Measurements from ENCODE around the gene DCBLD1. TPM values are rescaled to one million over a fixed set of nuclear protein-coding genes. Genes with fewer than 3 reads are reported as not detected.

Gene DCBLD1
- total and polyA plus RNA-seq, 2 of the 4 experiments (the other 2 are of a cell fraction), result 21.1 to 27.8 TPM

DNA sequence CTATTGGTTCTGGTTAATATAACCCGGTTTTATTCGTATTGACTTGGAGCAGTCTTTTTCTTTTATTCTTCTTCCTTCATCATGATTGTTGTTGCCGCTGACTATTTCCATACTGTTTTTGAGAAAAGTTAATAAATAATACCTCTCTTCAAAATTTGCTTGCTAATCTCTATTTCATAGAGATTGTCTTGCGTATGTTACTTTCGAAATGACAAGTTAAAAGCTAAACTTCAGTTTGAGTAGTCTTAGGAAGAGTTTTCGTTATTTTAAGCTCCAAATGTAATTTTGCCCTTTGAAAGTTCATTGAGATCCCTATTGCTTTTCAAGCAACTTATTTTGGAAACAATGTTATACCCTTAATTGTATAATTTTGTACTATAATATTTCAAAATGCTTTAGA is 36.4 kb downstream of the DCBLD1 start:
- Histone ChIP-seq H4K91ac (ENCODE audit: insufficient read depth, low read depth, low read length) (no peak overlapping the region), H3K9me1 (ENCODE audit: insufficient read depth, low read length) (peaks cover 14% of the 10 kb centered on the region), H3K18ac (ENCODE audit: low read depth, low read length) (no peak overlapping the region), H3K4me3 (ENCODE audit: insufficient read depth, low read depth, low read length) (no peak overlapping the region), H2AK5ac (ENCODE audit: low read depth, low read length) (no peak overlapping the region), H3K56ac (ENCODE audit: extremely low read depth, insufficient read depth, low read length) (no peak overlapping the region), H3K23ac (ENCODE audit: low read depth, low read length) (no peak overlapping the region), H3K14ac (replicated peaks; ENCODE audit: low read depth, low read length) (no peak overlapping the region), H4K8ac (ENCODE audit: low read depth in 2 of 2, low read length in 2 of 2) (no peak overlapping the region), H2AFZ (replicated peaks; ENCODE audit: low read length, poor library complexity) (no peak overlapping the region), H3K36me3 (ENCODE audit: control insufficient read depth, insufficient read depth, low read length) (peaks cover 6% of the 10 kb centered on the region), H2BK5ac (ENCODE audit: low read depth, low read length, poor library complexity, severe bottlenecking) (no peak overlapping the region), H3K9me3 (ENCODE audit: control insufficient read depth, insufficient read depth, low read length) (no peaks in the 10 kb centered on the region), H2BK15ac (ENCODE audit: low read depth, low read length) (no peak overlapping the region), H3K4ac (ENCODE audit: low read depth, low read length) (no peak overlapping the region), H4K20me1 (ENCODE audit: insufficient read depth, low read length) (no peaks in the 10 kb centered on the region), H3K4me1 (ENCODE audit: control insufficient read depth, insufficient read depth, low read length) (peaks cover 6% of the 10 kb centered on the region; the same call in 1 of the 2 replicates), H4K5ac (ENCODE audit: low read depth, low read length) (no peak overlapping the region), H2AK9ac (replicated peaks; ENCODE audit: low read depth, low read length, poor library complexity) (no peak overlapping the region), H2BK120ac (ENCODE audit: low read depth, low read length) (no peak overlapping the region), H3K27ac (ENCODE audit: insufficient read depth, low read length) (no peak overlapping the region), H3K9ac (ENCODE audit: low read depth, low read length) (no peak overlapping the region), H3K4me2 (ENCODE audit: low read depth, low read length) (no peak overlapping the region), H3K27me3 (ENCODE audit: control insufficient read depth, insufficient read depth, low read length) (no peaks in the 10 kb centered on the region), H2BK20ac (ENCODE audit: low read depth, low read length) (no peak overlapping the region), H3K79me1 (ENCODE audit: low read depth in 1 of 2, low read length in 2 of 2) (peaks cover 18 to 39% of the 10 kb centered on the region in 2 experiments)
- TF ChIP-seq RCOR1 (IDR thresholded peaks at IDR 0.05; ENCODE audit: insufficient replicate concordance, low read length) (no peak), RAD21 (IDR thresholded peaks at IDR 0.05; ENCODE audit: low read length) (no peak), NFE2L2 (IDR thresholded peaks at IDR 0.05; ENCODE audit: low read depth, low read length) (no peak), SMC3 (IDR thresholded peaks at IDR 0.05; ENCODE audit: low read depth, low read length) (no peak), FOS (IDR thresholded peaks at IDR 0.05; ENCODE audit: low read depth, low read length) (no peak), POLR2A (IDR thresholded peaks at IDR 0.05; ENCODE audit: low read depth, low read length) (no peak), MXI1 (IDR thresholded peaks at IDR 0.05; ENCODE audit: borderline replicate concordance, low read depth, low read length) (no peak), BHLHE40 (IDR thresholded peaks at IDR 0.05; ENCODE audit: low read depth, low read length) (no peak), CEBPB (IDR thresholded peaks at IDR 0.05; ENCODE audit: low read depth, low read length) (no peak), RFX5 (IDR thresholded peaks at IDR 0.05; ENCODE audit: low read depth, low read length) (no peak), MAZ (IDR thresholded peaks at IDR 0.05; ENCODE audit: borderline replicate concordance, low read depth, low read length) (no peak), MAFK (IDR thresholded peaks at IDR 0.05; ENCODE audit: low read depth, low read length) (no peak), CHD1 (IDR thresholded peaks at IDR 0.05; ENCODE audit: low read depth, low read length) (no peak)
- TF ChIP-seq, protein P1, sequence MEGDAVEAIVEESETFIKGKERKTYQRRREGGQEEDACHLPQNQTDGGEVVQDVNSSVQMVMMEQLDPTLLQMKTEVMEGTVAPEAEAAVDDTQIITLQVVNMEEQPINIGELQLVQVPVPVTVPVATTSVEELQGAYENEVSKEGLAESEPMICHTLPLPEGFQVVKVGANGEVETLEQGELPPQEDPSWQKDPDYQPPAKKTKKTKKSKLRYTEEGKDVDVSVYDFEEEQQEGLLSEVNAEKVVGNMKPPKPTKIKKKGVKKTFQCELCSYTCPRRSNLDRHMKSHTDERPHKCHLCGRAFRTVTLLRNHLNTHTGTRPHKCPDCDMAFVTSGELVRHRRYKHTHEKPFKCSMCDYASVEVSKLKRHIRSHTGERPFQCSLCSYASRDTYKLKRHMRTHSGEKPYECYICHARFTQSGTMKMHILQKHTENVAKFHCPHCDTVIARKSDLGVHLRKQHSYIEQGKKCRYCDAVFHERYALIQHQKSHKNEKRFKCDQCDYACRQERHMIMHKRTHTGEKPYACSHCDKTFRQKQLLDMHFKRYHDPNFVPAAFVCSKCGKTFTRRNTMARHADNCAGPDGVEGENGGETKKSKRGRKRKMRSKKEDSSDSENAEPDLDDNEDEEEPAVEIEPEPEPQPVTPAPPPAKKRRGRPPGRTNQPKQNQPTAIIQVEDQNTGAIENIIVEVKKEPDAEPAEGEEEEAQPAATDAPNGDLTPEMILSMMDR (conservative IDR thresholded peaks at IDR 0.05; ENCODE audit: low read depth, low read length), result no peak
- TF ChIP-seq, protein P2, sequence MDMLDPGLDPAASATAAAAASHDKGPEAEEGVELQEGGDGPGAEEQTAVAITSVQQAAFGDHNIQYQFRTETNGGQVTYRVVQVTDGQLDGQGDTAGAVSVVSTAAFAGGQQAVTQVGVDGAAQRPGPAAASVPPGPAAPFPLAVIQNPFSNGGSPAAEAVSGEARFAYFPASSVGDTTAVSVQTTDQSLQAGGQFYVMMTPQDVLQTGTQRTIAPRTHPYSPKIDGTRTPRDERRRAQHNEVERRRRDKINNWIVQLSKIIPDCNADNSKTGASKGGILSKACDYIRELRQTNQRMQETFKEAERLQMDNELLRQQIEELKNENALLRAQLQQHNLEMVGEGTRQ (IDR thresholded peaks at IDR 0.05; ENCODE audit: low read depth, low read length), result no peak
- TF ChIP-seq, protein P3, sequence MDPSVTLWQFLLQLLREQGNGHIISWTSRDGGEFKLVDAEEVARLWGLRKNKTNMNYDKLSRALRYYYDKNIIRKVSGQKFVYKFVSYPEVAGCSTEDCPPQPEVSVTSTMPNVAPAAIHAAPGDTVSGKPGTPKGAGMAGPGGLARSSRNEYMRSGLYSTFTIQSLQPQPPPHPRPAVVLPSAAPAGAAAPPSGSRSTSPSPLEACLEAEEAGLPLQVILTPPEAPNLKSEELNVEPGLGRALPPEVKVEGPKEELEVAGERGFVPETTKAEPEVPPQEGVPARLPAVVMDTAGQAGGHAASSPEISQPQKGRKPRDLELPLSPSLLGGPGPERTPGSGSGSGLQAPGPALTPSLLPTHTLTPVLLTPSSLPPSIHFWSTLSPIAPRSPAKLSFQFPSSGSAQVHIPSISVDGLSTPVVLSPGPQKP (IDR thresholded peaks at IDR 0.05; ENCODE audit: borderline replicate concordance, low read depth, low read length), result no peak
- in situ Hi-C loops (cut with MboI; ENCODE audit: low sequenced_read_pairs) (no loop called here), intact Hi-C loops (cut with micrococcal nuclease) (no loop called here), dilution Hi-C loops (cut with HindIII; ENCODE audit: low sequenced_read_pairs, unreplicated experiment) (no loop called here)
- DNase-seq, result no peak
- BruUV-seq (replicated peaks), result no TSS peak
- no CpG with 5 or more reads among the region's 6 CpGs for WGBS, 2 experiments (ENCODE audit: extremely low coverage in 2 of 2, insufficient read length in 1 of 2)
- ATAC-seq (ENCODE audit: low read depth), result no peak
- ChIA-PET CTCF (no interaction called here), POLR2A (ENCODE audit: unreplicated experiment) (no interaction called here)
